ENCODE results near the gene OBP2B.

- TF ChIP-seq CTCF (conservative IDR thresholded peaks at IDR 0.05): no peak
- no peak for TF ChIP-seq ZFX (IDR thresholded peaks at IDR 0.05)
These were observed 9.3 kb downstream of the OBP2B start for GRCh38 chr9:133199648-133200321.

Data from C4-2B (cell line).